Muscle layer of colon (tissue), 2 donors: ENCODE results near the gene HMGN2.

Experiments used
- H3K27ac ChIP-seq: one replicate; pipeline ENCODE4 v1.7.0; 2013; ENCODE audit warnings: low read depth, mild to moderate bottlenecking, low read length, moderate library complexity
- H3K27me3 ChIP-seq, 2 donors: one replicate each; pipeline ENCODE4 v1.7.0; 2013; ENCODE audit warnings: low read length in 2 of 2, mild to moderate bottlenecking in 2 of 2; ENCODE audit not compliant: insufficient read depth in 2 of 2, control insufficient read depth in 1 of 2
- H3K36me3 ChIP-seq: one replicate; pipeline ENCODE4 v1.7.0; 2013; ENCODE audit warnings: mild to moderate bottlenecking, low read length; ENCODE audit not compliant: insufficient read depth
- H3K4me1 ChIP-seq: one replicate; pipeline ENCODE4 v1.7.0; 2013; ENCODE audit warnings: mild to moderate bottlenecking, low read length; ENCODE audit not compliant: insufficient read depth
- H3K4me3 ChIP-seq, 2 donors: one replicate each; pipeline ENCODE4 v1.7.0; 2013; ENCODE audit warnings: low read length in 2 of 2, low read depth in 1 of 2, mild to moderate bottlenecking in 1 of 2, moderate library complexity in 1 of 2
- H3K9ac ChIP-seq: one replicate; pipeline ENCODE4 v1.7.0; 2013; ENCODE audit warnings: low read length
- H3K9me3 ChIP-seq: one replicate; pipeline ENCODE4 v1.7.0; 2013; ENCODE audit warnings: mild to moderate bottlenecking, low read length
- donor health status: abdominal sarcoma.
- donor health status: Adenocarcinoma of cecum.

HMGN2 gene

GRCh38 chr1:26472320-26472900 is at the start of gene HMGN2:
Gene HMGN2 (plus strand): TSS chr1:26472440. CDS start chr1:26472613, 173 bp downstream.
- peaks cover 34% of the 10 kb centered on the region for H3K36me3 ChIP-seq

GRCh38 chr1:26429721-26430120 is 42.5 kb upstream of the HMGN2 start:
- H3K4me3 ChIP-seq = no peak overlapping the region
- H3K9me3 ChIP-seq = no peaks in the 10 kb centered on the region
- H3K27ac ChIP-seq = no peak overlapping the region
- H3K27me3 ChIP-seq = no peaks in the 10 kb centered on the region
- peaks cover 12% of the 10 kb centered on the region for H3K4me1 ChIP-seq
- no peak overlapping the region for H3K9ac ChIP-seq
- H3K36me3 ChIP-seq = no peaks in the 10 kb centered on the region

More at GRCh38 chr1:26472320-26472900, at the start of gene HMGN2:
- Histone ChIP-seq H3K27ac (peak within 1 kb of the TSS; percentile 94), H3K9ac (peak within 1 kb of the TSS; percentile 58), H3K27me3 (no peaks in the 10 kb centered on the region), H3K4me1 (peaks cover 28% of the 10 kb centered on the region), H3K4me3 (peak within 1 kb of the TSS; percentile 73 to 99), H3K9me3 (no peaks in the 10 kb centered on the region)

GRCh38 chr1:26431979-26432695 is 40.1 kb upstream of the HMGN2 start, which contains the start of gene DHDDS:
Gene DHDDS (plus strand): TSS chr1:26432321. CDS start chr1:26432946, 625 bp downstream.
- Histone ChIP-seq H3K27ac (peak within 1 kb of the TSS; percentile 77), H3K9ac (peak within 1 kb of the TSS; percentile 47), H3K4me1 (peaks cover 12% of the 10 kb centered on the region), H3K36me3 (no peaks in the 10 kb centered on the region), H3K4me3 (peak within 1 kb of the TSS; percentile 57 to 89), H3K9me3 (no peaks in the 10 kb centered on the region), H3K27me3 (no peaks in the 10 kb centered on the region)

- peaks cover 2% of the 10 kb centered on the region for H3K36me3 ChIP-seq
- peak overlapping the region; percentile 47 for H3K9ac ChIP-seq
- peak overlapping the region; percentile 57 to 89 for H3K4me3 ChIP-seq
- H3K4me1 ChIP-seq = peaks cover 12% of the 10 kb centered on the region
- no peaks in the 10 kb centered on the region for H3K9me3 ChIP-seq
- peak overlapping the region; percentile 77 for H3K27ac ChIP-seq
- no peaks in the 10 kb centered on the region for H3K27me3 ChIP-seq
Observed at GRCh38 chr1:26432793-26433192, 39.4 kb upstream of the HMGN2 start.

GRCh38 chr1:26434161-26434752 is 38.0 kb upstream of the HMGN2 start:
- no peak overlapping the region for H3K4me3 ChIP-seq
- no peaks in the 10 kb centered on the region for H3K27me3 ChIP-seq
- peaks cover 14% of the 10 kb centered on the region for H3K36me3 ChIP-seq
- no peak overlapping the region for H3K9ac ChIP-seq
- no peak overlapping the region for H3K27ac ChIP-seq
- no peaks in the 10 kb centered on the region for H3K9me3 ChIP-seq
- peaks cover 12% of the 10 kb centered on the region for H3K4me1 ChIP-seq

- H3K4me1 ChIP-seq = peaks cover 8% of the 10 kb centered on the region
- H3K27me3 ChIP-seq = no peaks in the 10 kb centered on the region
- H3K9me3 ChIP-seq = no peaks in the 10 kb centered on the region
- no peak overlapping the region for H3K4me3 ChIP-seq
- H3K36me3 ChIP-seq = peaks cover 41% of the 10 kb centered on the region
- no peak overlapping the region for H3K9ac ChIP-seq
- no peak overlapping the region for H3K27ac ChIP-seq
Observed at GRCh38 chr1:26438041-26438440, 34.2 kb upstream of the HMGN2 start.

DNA sequence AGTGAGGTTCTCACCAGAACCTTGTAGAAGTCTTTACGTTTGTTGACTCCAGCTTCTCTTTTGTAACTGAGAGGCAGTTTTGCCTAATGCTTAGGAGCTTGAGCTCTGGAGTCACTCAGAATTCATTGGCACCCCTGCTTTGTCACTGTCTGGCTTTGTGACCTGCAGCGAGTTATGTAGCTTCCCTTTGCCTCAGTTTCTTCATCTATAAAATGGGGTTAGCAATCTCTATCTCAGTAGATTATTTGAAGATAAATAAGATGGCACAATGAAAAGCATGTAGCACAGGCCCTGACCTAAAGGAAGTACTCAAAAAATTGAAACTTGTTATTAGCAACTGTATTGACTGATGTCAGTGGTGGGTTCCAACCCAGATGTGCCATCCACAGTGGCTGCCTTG is 32.0 kb upstream of the HMGN2 start:
- peaks cover 56% of the 10 kb centered on the region for H3K36me3 ChIP-seq
- H3K9me3 ChIP-seq = no peaks in the 10 kb centered on the region
- no peaks in the 10 kb centered on the region for H3K4me1 ChIP-seq
- no peak overlapping the region for H3K4me3 ChIP-seq
- H3K27me3 ChIP-seq = no peaks in the 10 kb centered on the region
- H3K9ac ChIP-seq = no peak overlapping the region
- H3K27ac ChIP-seq = no peak overlapping the region

DNA sequence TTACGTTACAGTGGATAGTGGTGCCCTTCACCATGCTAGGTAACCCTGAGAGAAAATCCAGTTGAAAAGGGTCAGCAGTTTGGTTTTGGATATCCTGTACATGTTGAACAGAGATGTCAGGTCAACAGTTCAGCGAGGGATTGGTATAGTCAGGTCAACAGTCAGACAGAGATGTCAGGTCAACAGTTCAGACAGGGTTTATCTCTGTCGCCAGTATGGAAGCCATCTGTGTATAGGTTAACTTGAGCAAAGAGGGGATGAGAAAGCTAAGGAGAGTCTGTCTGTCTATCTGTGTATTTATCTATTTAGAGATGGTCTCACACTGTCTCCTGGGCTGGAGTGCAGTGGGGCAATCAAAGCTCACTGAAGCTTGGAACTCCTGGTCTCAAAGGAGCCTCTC is 22.4 kb upstream of the HMGN2 start:
- no peak overlapping the region for H3K27ac ChIP-seq
- peaks cover 28% of the 10 kb centered on the region for H3K36me3 ChIP-seq
- H3K4me3 ChIP-seq = no peak overlapping the region
- H3K9ac ChIP-seq = no peak overlapping the region
- no peaks in the 10 kb centered on the region for H3K4me1 ChIP-seq
- H3K27me3 ChIP-seq = no peaks in the 10 kb centered on the region
- no peaks in the 10 kb centered on the region for H3K9me3 ChIP-seq

GRCh38 chr1:26450908-26451307 is 21.3 kb upstream of the HMGN2 start:
- H3K27ac ChIP-seq = no peak overlapping the region
- H3K9me3 ChIP-seq = no peaks in the 10 kb centered on the region
- no peak overlapping the region for H3K4me3 ChIP-seq
- H3K36me3 ChIP-seq = peaks cover 24% of the 10 kb centered on the region
- no peak overlapping the region for H3K9ac ChIP-seq
- no peaks in the 10 kb centered on the region for H3K4me1 ChIP-seq
- H3K27me3 ChIP-seq = no peaks in the 10 kb centered on the region

DNA sequence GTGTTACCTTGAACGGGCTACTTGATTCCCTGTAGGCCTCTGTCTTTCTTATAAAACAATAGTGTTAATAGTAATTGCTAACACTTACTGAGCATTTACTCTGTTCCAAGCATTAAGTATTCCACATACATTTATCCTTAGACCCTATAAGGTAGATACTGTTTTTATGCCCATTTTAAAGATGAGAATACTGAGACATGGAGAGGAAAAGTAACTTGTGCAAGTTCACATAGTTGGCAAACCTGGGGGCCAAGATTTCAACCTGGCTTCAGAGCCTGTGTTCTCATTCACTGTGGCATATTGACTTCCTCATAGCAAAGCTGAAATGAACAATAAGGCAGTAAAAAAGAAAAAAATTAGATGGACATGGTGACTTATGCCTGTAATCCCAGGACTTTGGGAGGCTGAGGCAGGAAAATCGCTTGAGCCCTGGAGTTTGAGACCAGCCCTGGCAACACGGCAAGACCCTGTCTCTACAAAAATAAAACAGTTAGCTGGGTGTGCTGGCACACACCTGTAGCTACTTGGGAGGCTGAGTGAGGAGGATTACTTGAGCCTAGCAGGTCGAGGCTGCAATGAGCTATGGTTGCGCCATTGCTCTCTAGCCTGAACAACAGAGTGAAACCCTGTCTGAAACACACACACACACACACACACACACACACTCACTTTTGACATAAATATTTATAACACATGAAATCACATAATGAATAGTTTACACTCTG is 19.6 kb upstream of the HMGN2 start:
- Histone ChIP-seq H3K4me1 (no peaks in the 10 kb centered on the region), H3K27me3 (no peaks in the 10 kb centered on the region), H3K4me3 (no peak overlapping the region), H3K27ac (no peak overlapping the region), H3K36me3 (peaks cover 13% of the 10 kb centered on the region), H3K9ac (no peak overlapping the region), H3K9me3 (no peaks in the 10 kb centered on the region)

GRCh38 chr1:26459148-26459547 is 13.1 kb upstream of the HMGN2 start:
- no peak overlapping the region for H3K27ac ChIP-seq
- no peaks in the 10 kb centered on the region for H3K4me1 ChIP-seq
- no peaks in the 10 kb centered on the region for H3K9me3 ChIP-seq
- H3K4me3 ChIP-seq = no peak overlapping the region
- H3K27me3 ChIP-seq = no peaks in the 10 kb centered on the region
- H3K36me3 ChIP-seq = peaks cover 29% of the 10 kb centered on the region
- no peak overlapping the region for H3K9ac ChIP-seq
